ENCODE data around the gene TAMM41. TPM values are rescaled to one million over a fixed set of nuclear protein-coding genes. Genes with fewer than 3 reads are reported as not detected.
"Not testable (repeated sequence)": the region's sequence is repeated elsewhere in the genome, so short reads cannot be mapped to it uniquely, and the experiment has no call there.

The TAMM41 gene
- total and polyA plus RNA-seq, 7 experiments from 2014 or later, result 24.4 to 58.0 (median 28.6) TPM

DNA sequence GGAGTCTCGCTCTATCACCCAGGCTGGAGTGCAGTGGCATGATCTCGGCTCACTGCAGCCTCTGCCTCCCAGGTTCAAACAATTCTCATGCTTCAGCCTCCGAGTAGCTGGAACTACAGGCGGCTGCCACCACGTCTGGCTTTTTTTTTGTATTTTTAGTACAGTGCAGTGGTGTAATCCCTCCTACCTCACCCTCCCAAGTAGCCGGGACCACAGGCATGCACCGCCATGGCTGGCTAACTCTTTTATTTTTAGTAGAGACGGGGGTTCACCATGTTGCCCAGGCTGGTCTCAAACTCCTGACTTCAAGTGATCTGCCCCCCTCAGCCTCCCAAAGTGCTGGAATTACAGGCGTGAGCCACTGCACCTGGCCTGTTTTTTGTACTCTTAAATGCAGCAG lies 98.4 kb downstream of the TAMM41 start:
- H3K27me3 Mint-ChIP-seq; H3K4me1 ChIP-seq (ENCODE audit: control insufficient read depth in 2 of 2, insufficient read depth in 2 of 2, low read length in 2 of 2); H3K36me3 ChIP-seq (ENCODE audit: control insufficient read depth in 2 of 3, insufficient read depth in 3 of 3, low read length in 3 of 3); H3K36me3 Mint-ChIP-seq; DNase-seq; H3K4me3 ChIP-seq (ENCODE audit: low read length); H3K9me3 ChIP-seq (ENCODE audit: control insufficient read depth in 2 of 3, low read length in 3 of 3); H3K27ac ChIP-seq (ENCODE audit: low read depth, low read length); H3K4me1 Mint-ChIP-seq; ATAC-seq; H3K27me3 ChIP-seq (ENCODE audit: control insufficient read depth in 2 of 2, insufficient read depth in 2 of 2, low read length in 2 of 2); CTCF ChIA-PET; POLR2A ChIA-PET; intact Hi-C loops (cut with micrococcal nuclease); H3K4me3 Mint-ChIP-seq; H3K9me3 Mint-ChIP-seq; H3K27ac Mint-ChIP-seq: not testable (repeated sequence)

Other genes starting within 250 kb of the TAMM41 start
- gene VGLL4, start 203.0 kb downstream of the TAMM41 start, total RNA-seq, result 10 to 100 TPM; 22.9 to 44.8 (median 36.2) TPM
- gene VGLL4, start 203.0 kb downstream of the TAMM41 start, polyA plus RNA-seq, result 10 to 100 TPM; 18.6 to 23.8 TPM
- under 1 TPM in 1 of 5 experiments, not detected in 4; 0.51 TPM for gene SYN2, start 157.5 kb upstream of the TAMM41 start, total RNA-seq
- not detected for gene SYN2, start 157.5 kb upstream of the TAMM41 start, polyA plus RNA-seq

Data from naive thymus-derived CD4-positive, alpha-beta T cell (primary cell).